KMS-11 (cell line): ENCODE results near the gene OLR1.
"Not testable (repeated sequence)": the region's sequence is repeated elsewhere in the genome, so short reads cannot be mapped to it uniquely, and the experiment has no call there.

Experiments
- H2AFZ ChIP-seq: fragments of 200-600 bp; sonication (generic); 2 replicates; pipeline ENCODE4 v1.6.1; 2016; ENCODE audit warnings: antibody characterized with exemption, mixed run types, low read depth
- H3K27ac ChIP-seq: fragments of 200-600 bp; sonication (generic); 2 replicates; pipeline ENCODE4 v1.6.1; 2016; ENCODE audit warnings: mild to moderate bottlenecking, mixed run types
- H3K27me3 ChIP-seq: fragments of 200-600 bp; sonication (generic); 2 replicates; pipeline ENCODE4 v1.6.1; 2017; ENCODE audit warnings: mild to moderate bottlenecking, low read depth, mixed run types, moderate library complexity; ENCODE audit not compliant: insufficient read depth
- H3K36me3 ChIP-seq: fragments of 200-600 bp; sonication (generic); 2 replicates; pipeline ENCODE4 v1.6.1; 2017; ENCODE audit warnings: mild to moderate bottlenecking, mixed run types; ENCODE audit not compliant: insufficient read depth
- H3K4me1 ChIP-seq: fragments of 200-600 bp; sonication (generic); 2 replicates; pipeline ENCODE4 v1.6.1; 2016; ENCODE audit warnings: mild to moderate bottlenecking, low read depth, mixed run types; ENCODE audit not compliant: poor library complexity, severe bottlenecking
- H3K4me2 ChIP-seq: fragments of 200-600 bp; sonication (generic); 2 replicates; pipeline ENCODE4 v1.7.0; 2016; ENCODE audit warnings: mild to moderate bottlenecking, mixed run types
- H3K4me3 ChIP-seq: fragments of 200-600 bp; sonication (generic); IDR thresholded peaks from 2 replicates; pipeline ENCODE4 v1.6.1; 2017; ENCODE audit warnings: low read depth, low read length, mixed read lengths; ENCODE audit not compliant: insufficient read depth
- H3K79me2 ChIP-seq: fragments of 200-600 bp; sonication (generic); 2 replicates; pipeline ENCODE4 v1.6.1; 2016; ENCODE audit warnings: low read depth, mixed run types; ENCODE audit not compliant: insufficient read depth
- H3K9ac ChIP-seq: fragments of 200-600 bp; sonication (generic); 2 replicates; pipeline ENCODE4 v1.6.1; 2016; ENCODE audit warnings: mild to moderate bottlenecking, mixed run types
- H4K20me1 ChIP-seq: fragments of 200-600 bp; sonication (generic); 2 replicates; pipeline ENCODE4 v1.6.1; 2016; ENCODE audit warnings: mild to moderate bottlenecking, mixed run types; ENCODE audit not compliant: insufficient read depth
- CTCF ChIP-seq: fragments of 200-600 bp; sonication (generic); conservative IDR thresholded peaks from 2 replicates; pipeline ENCODE4 v1.6.1; 2017; ENCODE audit warnings: low read depth, mild to moderate bottlenecking, antibody characterized with exemption, low read length, moderate library complexity, mixed read lengths

OLR1 gene

DNA sequence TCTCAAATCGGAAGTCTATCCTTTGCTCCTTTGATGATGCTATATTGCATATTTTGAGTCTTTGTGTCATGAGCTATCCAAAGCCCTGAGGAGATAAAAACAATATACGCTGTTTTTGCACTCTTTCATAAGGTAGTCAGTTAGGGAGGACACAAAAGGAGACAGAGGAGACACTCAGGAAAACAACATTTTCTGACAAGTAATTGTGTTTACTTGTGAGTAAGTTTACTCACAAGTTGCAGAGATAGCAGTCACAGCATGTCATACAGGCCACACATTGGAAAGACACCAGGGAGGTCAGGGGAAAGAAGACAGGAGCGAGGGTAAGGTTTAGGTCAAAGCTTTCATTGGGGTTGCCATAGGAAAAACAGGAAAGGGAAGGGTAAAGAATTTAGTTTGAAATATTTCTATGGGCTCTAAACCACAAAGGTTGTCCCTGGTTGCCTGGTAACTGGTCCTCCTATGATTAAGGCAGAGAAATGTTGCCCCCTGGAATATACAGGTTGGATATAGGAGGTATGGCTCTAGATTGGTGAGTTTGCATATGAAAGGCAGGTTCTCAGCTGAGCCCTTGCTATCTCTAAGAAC lies 33.4 kb upstream of the OLR1 start:
- no peaks in the 10 kb centered on the region for H3K36me3 ChIP-seq
- no peak overlapping the region for H3K4me2 ChIP-seq
- no peaks in the 10 kb centered on the region for H4K20me1 ChIP-seq
- H3K79me2 ChIP-seq, result no peaks in the 10 kb centered on the region
- no peak overlapping the region for H3K4me3 ChIP-seq
- no peak overlapping the region for H3K9ac ChIP-seq
- H3K27me3 ChIP-seq, result no peaks in the 10 kb centered on the region
- no peaks in the 10 kb centered on the region for H3K4me1 ChIP-seq
- H3K27ac ChIP-seq, result no peak overlapping the region
- no peak overlapping the region for H2AFZ ChIP-seq
- TF ChIP-seq CTCF, result no peak

DNA sequence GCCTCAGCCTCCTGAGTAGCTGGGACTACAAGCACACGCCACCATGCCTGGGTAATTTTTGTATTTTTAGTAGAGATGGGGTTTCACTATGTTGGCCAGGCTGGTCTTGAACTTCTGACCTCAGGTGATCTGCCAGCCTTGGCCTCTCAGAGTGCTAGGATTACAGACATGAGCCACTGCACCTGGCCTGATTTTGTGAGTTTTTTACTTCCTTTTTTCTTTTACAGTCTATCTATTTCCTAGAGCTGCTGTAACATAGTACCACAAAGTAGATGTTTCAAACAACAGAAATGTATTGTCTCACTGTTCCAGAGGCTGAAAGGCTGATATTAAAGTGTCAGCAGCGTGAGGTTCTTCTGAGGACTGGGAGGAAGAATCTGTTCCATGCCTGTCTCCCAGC lies 32.6 kb upstream of the OLR1 start:
- not testable (repeated sequence) for H3K27me3 ChIP-seq, H3K4me2 ChIP-seq, H2AFZ ChIP-seq

GRCh38 chr12:10197879-10198278 lies 25.9 kb upstream of the OLR1 start:
- Histone ChIP-seq H3K9ac (no peak overlapping the region), H3K27me3 (no peaks in the 10 kb centered on the region), H4K20me1 (no peaks in the 10 kb centered on the region), H3K4me2 (no peak overlapping the region), H3K36me3 (no peaks in the 10 kb centered on the region), H2AFZ (no peak overlapping the region), H3K4me1 (no peaks in the 10 kb centered on the region), H3K4me3 (no peak overlapping the region), H3K27ac (no peak overlapping the region), H3K79me2 (no peaks in the 10 kb centered on the region)
- no peak for TF ChIP-seq CTCF

More for the DNA sequence above, 32.6 kb upstream of the OLR1 start:
- not testable (repeated sequence) for H3K4me3 ChIP-seq, H3K79me2 ChIP-seq, H3K36me3 ChIP-seq, H4K20me1 ChIP-seq, H3K4me1 ChIP-seq, H3K9ac ChIP-seq, H3K27ac ChIP-seq

GRCh38 chr12:10196210-10196609 lies 24.3 kb upstream of the OLR1 start:
- Histone ChIP-seq H3K9ac (no peak overlapping the region), H3K4me2 (no peak overlapping the region), H3K36me3 (no peaks in the 10 kb centered on the region), H3K79me2 (no peaks in the 10 kb centered on the region), H3K27me3 (no peaks in the 10 kb centered on the region), H3K27ac (no peak overlapping the region), H4K20me1 (no peaks in the 10 kb centered on the region), H3K4me3 (no peak overlapping the region), H3K4me1 (no peaks in the 10 kb centered on the region), H2AFZ (no peak overlapping the region)
- TF ChIP-seq CTCF, result no peak

DNA sequence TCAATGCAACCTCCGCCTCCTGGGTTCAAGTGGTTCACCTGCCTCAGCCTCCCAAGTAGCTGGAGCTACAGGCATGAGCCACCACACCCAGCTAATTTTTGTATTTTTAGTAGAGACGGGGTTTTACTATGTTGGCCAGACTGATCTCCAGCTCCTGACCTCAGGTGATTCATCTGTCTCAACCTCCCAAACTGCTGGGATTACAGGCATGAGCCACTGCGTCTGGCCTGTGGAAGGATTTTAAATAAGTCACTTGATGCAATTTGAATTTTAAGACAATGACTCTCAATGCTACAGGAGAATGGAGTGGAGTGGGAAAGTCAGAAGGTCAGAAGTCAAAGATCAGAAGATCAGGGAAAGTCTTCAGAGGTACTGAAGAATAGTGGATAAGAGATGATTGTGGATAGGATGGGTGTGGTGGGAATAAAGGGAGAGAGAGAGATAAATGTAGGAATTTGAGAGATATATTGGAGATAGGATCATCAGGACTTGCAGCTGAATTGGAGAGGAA lies 22.3 kb upstream of the OLR1 start:
- Histone ChIP-seq H3K4me1 (no peaks in the 10 kb centered on the region), H3K79me2 (no peaks in the 10 kb centered on the region), H2AFZ (no peak overlapping the region), H3K9ac (no peak overlapping the region), H3K27ac (no peak overlapping the region), H3K4me3 (no peak overlapping the region), H4K20me1 (no peaks in the 10 kb centered on the region), H3K27me3 (no peaks in the 10 kb centered on the region), H3K36me3 (no peaks in the 10 kb centered on the region), H3K4me2 (no peak overlapping the region)
- no peak for TF ChIP-seq CTCF
